ENCODE data around the gene NUP98.

Gene NUP98

GRCh38 chr11:3825473-3826154 is 28.3 kb upstream of the NUP98 start:
- TF ChIP-seq, protein P1, sequence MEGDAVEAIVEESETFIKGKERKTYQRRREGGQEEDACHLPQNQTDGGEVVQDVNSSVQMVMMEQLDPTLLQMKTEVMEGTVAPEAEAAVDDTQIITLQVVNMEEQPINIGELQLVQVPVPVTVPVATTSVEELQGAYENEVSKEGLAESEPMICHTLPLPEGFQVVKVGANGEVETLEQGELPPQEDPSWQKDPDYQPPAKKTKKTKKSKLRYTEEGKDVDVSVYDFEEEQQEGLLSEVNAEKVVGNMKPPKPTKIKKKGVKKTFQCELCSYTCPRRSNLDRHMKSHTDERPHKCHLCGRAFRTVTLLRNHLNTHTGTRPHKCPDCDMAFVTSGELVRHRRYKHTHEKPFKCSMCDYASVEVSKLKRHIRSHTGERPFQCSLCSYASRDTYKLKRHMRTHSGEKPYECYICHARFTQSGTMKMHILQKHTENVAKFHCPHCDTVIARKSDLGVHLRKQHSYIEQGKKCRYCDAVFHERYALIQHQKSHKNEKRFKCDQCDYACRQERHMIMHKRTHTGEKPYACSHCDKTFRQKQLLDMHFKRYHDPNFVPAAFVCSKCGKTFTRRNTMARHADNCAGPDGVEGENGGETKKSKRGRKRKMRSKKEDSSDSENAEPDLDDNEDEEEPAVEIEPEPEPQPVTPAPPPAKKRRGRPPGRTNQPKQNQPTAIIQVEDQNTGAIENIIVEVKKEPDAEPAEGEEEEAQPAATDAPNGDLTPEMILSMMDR (IDR thresholded peaks at IDR 0.05), result no peak
- peak overlapping the region; percentile 34 for H3K4me3 Mint-ChIP-seq
- peak overlapping the region; percentile 95 for H3K27ac Mint-ChIP-seq
- no peaks in the 10 kb centered on the region for H3K27me3 Mint-ChIP-seq (ENCODE audit: low read depth, poor library complexity)
- peaks cover 37% of the 10 kb centered on the region for H3K4me1 Mint-ChIP-seq
- DNase-seq, result no peak
- H3K36me3 Mint-ChIP-seq (ENCODE audit: low read depth), result peaks cover 60% of the 10 kb centered on the region
- no peaks in the 10 kb centered on the region for H3K9me3 Mint-ChIP-seq

GRCh38 chr11:3824714-3825472 is 27.5 kb upstream of the NUP98 start:
- H3K27ac Mint-ChIP-seq, result peak overlapping the region; percentile 95

GRCh38 chr11:3823762-3824506 is 26.6 kb upstream of the NUP98 start:
- H3K4me3 Mint-ChIP-seq, result no peak overlapping the region
- no peaks in the 10 kb centered on the region for H3K9me3 Mint-ChIP-seq
- H3K4me1 Mint-ChIP-seq, result peaks cover 37% of the 10 kb centered on the region
- DNase-seq, result no peak
- peaks cover 2% of the 10 kb centered on the region for H3K27me3 Mint-ChIP-seq (ENCODE audit: low read depth, poor library complexity)
- H3K27ac Mint-ChIP-seq, result peak overlapping the region; percentile 77
- H3K36me3 Mint-ChIP-seq (ENCODE audit: low read depth), result peaks cover 50% of the 10 kb centered on the region
- TF ChIP-seq, protein P1 (IDR thresholded peaks at IDR 0.05), result no peak

More at GRCh38 chr11:3824714-3825472, 27.5 kb upstream of the NUP98 start:
- H3K36me3 Mint-ChIP-seq (ENCODE audit: low read depth), result peaks cover 56% of the 10 kb centered on the region
- no peaks in the 10 kb centered on the region for H3K27me3 Mint-ChIP-seq (ENCODE audit: low read depth, poor library complexity)
- peak; percentile 52 for DNase-seq
- H3K4me1 Mint-ChIP-seq, result peaks cover 37% of the 10 kb centered on the region
- H3K4me3 Mint-ChIP-seq, result no peak overlapping the region
- no peaks in the 10 kb centered on the region for H3K9me3 Mint-ChIP-seq
- TF ChIP-seq, protein P1 (IDR thresholded peaks at IDR 0.05), result peak; percentile 45

- Mint-ChIP-seq H3K9me3 (no peaks in the 10 kb centered on the region), H3K27me3 (ENCODE audit: low read depth, poor library complexity) (peaks cover 2% of the 10 kb centered on the region), H3K4me1 (peaks cover 37% of the 10 kb centered on the region), H3K36me3 (ENCODE audit: low read depth) (peaks cover 49% of the 10 kb centered on the region), H3K27ac (no peak overlapping the region), H3K4me3 (no peak overlapping the region)
- no peak for DNase-seq
- TF ChIP-seq, protein P1 (IDR thresholded peaks at IDR 0.05), result no peak
These were observed 25.9 kb upstream of the NUP98 start for GRCh38 chr11:3823303-3823702.

DNA sequence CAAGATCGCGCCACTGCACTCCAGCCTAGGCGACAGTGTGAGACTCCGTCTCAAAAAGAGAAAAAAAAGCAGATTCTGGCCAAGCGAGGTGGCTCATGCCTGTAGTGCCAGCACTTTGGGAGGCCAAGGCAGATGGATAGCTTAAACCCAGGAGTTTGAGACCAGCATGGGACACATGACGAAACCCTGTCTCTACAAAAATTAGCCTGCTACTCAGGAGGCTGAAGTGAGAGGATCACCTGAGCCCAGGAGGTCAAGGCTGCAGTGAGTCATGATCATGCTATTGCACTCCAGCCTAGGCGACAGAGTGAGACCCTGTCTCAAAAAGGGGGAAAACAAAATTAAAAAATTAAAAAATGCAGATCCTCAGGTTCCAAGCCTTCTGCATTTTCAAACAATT is 25.0 kb upstream of the NUP98 start:
- Mint-ChIP-seq H3K4me3 (no peak overlapping the region), H3K9me3 (no peaks in the 10 kb centered on the region), H3K4me1 (peaks cover 41% of the 10 kb centered on the region), H3K27me3 (ENCODE audit: low read depth, poor library complexity) (peaks cover 2% of the 10 kb centered on the region), H3K27ac (no peak overlapping the region), H3K36me3 (ENCODE audit: low read depth) (peaks cover 40% of the 10 kb centered on the region)
- TF ChIP-seq, protein P1 (IDR thresholded peaks at IDR 0.05), result no peak
- DNase-seq, result no peak
